Hippocampal formation (tissue), 2 donors: ENCODE results near the gene PKNOX2.

ENCODE experiments used
- DNase-seq, 2 donors: peaks; one replicate each; lab custom pipeline; 2025; lab: John Stamatoyannopoulos, UW

The PKNOX2 gene

DNA sequence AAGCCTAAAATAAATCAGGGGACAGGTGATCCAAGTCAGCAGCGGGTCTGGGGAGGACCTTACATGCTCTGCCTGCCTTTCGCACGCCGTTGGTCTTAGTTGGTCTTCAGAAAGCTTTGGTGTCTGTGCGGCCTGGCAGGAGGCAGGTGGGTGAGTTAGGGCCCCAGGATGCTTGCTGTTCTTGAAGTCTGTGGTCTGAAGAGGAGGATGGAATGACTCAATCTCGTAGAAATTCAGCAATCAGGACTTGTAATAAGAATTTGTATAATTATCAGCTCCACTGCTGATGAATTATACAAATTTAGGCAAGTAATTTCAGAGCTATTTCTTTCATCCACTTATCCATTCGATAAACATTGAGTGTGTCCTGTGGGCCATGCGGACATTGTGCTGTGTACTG is 193.0 kb downstream of the PKNOX2 start:
- no peak for DNase-seq

DNA sequence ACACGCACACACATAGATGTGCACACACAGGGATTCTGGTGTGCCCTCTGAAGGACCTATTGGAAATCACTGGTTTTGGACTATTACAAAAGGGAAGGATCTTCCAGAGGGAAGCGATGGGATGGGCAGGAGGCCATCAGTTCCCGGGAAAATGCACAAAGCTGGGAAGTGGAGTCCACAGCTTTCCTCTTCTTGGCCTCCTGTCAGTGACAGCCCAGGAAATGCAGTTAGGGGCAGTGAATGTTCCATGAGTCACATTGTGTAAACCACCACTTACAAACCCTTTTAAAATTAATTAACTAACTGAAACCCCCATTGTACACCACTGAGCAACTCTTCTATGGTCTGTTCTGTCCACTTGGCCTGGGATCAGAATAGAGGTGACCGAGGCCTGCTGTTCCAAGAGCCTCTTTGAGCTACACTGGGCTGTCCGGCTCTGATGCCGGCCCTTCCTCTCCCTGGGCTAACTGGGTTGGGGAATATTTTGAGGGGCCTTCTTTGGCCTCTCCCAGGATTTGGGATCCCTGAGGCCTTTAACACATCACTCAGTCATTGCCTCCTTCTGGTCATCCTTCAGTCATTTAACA is 193.8 kb downstream of the PKNOX2 start:
- DNase-seq: no peak

DNA sequence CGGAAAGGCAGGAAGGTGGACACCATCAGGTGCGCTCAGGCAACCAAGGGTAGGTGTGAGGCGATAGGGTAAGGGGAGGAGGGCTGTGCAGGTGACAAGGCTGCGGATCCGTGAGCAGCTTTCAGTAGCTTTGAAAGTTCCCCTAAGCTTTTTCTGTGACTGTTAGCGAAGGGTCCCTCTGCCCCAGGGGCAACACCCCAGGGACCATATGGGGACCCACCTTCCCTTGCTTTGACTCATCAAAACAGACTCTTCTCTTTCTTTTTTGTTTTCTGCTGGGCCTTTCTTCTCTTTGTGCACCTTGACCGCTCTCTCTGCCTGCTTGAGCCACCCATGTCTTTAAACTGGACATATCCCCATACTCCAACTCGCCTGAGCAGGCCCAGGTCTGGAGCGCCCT is 194.6 kb downstream of the PKNOX2 start:
- DNase-seq: no peak

DNA sequence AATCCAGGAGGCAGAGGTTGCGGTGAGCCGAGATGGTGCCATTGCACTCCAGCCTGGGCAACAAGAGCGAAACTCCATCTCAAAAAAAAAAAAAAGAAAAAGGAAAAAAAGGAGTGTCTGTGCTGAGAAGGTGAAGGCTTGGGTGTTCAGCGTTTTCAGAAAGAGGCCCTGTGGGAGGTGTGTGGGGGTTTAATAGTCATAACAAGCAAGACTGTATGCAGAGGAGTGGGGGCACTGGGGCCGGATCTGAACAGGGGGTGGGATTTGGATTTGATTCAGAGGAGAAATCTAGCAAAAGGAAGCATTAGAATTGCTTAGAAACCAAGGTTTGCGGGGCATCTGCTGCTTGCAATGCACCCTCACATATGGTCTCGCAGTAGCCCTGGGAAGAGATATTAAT is 195.5 kb downstream of the PKNOX2 start:
- DNase-seq: no peak

DNA sequence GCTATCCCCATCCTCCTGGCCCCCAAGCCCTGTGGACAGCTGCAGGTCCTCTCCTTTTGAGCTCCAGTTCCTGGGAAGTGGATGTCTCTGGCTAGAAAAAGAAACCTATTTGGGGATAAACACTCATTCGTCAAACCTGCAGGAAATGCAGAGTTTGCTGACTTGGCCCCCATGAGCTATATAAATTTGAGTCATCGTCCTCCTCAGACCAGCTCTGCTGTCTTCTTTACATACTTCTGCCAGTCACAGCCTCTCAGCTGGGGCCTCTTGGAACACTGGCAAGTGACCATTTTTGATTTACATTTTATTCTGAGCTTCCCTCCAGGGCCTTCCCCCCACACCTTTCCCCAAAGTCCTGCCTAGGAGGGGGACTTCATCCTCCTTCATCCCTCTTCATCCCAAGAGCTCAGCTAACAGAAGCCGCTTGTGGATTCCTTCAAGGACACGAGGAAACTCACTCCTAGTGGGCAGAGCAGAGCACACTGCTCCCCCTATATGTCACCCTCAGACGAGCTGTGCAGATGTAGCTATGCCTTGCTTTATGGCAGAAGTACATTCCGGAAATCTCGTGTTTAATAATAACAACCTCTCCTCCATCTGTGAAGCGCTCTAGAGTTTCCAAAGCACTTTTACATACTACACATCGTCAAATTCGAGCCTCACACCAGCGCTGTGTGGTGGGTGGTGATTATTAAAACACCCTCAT is 199.7 kb downstream of the PKNOX2 start:
- DNase-seq: no peak

DNA sequence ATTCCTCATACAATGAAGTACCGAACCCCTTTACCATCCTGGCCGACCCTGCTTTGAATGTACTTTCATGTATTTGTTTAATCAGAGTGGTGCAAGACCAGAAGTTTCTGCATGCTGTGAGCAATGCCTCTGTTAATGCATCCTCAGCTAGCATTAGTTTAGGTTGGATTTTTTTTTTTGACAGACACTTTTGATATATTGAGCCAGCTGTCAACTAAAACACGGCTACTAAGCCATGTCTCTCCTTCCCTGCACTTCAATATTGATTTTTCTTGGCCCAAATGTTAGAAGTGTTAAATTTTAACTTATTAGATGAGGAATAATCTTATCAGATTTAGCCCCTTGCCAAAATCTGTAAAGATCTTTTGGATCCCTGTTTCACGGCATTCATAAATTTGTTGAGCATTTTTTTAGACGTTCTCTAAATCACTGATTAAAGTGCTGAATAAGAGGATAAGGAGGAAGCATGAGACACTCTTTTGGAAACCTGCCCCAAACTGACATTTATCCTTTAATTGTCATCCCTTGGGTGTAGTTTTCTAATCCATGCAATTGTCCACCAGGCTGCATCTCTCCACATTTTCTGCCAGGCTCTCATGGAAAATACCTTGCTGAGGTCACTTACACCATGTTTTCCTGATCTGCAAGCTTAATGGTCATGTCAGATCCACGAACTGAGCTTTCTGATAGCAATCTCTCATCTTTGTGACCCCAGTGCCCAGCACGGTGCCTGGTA is 200.8 kb downstream of the PKNOX2 start:
- no peak for DNase-seq

DNA sequence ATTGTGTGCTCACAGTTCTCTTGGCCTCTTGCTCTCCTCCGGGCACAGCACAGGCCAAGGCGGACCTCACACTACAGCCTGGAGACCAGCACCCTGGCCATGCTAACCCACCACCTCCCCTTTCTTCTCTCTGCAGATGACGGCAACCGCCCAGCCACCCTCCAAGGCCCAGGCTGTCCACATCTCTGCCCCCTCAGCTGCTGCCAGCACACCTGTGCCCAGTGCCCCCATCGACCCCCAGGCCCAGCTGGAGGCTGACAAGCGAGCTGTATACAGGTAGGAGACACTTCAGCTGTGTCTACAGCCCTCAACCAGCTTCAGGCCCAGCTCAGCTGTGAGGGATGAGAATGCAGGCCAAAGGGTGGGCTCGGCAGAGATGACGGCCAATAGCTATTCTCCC is 203.2 kb downstream of the PKNOX2 start:
- no peak for DNase-seq

DNA sequence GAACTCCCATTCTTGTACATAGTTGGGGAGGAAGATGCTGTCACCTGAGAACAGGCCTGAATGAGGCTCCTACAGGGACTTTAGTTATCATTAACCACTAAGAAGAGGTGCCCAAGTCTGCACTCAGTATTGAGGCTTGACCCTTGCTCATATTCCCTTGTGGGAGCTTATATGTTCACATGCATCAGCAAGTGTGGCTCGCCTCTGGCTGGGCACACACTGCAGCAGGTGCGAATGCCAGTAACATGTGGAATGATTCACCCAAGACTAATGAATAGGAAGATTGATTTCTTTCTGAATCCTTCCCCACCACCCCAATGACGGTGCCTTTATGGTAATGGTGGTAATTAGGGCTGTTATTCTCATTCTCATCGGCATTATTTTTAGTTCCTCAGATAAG is 204.2 kb downstream of the PKNOX2 start:
- DNase-seq: no peak

DNA sequence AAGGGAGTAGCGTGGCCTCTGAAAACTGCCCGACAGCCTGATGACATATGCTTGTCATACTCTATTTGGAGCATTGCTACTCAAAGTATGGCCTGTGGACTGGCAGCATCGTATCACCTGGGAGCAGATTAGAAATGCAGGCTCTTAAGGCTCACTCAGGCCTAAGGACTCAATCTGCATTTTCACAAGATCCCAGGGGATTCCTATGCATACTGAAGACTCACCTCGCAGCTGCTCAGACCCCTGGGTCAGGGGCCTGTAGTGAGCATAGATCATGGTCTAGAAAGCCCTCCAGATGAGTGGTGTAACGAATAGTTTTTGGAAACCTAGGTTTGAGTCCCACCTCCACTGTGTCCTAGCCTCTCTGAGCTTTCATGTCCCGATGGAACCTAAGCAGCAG is 205.3 kb downstream of the PKNOX2 start:
- no peak for DNase-seq

DNA sequence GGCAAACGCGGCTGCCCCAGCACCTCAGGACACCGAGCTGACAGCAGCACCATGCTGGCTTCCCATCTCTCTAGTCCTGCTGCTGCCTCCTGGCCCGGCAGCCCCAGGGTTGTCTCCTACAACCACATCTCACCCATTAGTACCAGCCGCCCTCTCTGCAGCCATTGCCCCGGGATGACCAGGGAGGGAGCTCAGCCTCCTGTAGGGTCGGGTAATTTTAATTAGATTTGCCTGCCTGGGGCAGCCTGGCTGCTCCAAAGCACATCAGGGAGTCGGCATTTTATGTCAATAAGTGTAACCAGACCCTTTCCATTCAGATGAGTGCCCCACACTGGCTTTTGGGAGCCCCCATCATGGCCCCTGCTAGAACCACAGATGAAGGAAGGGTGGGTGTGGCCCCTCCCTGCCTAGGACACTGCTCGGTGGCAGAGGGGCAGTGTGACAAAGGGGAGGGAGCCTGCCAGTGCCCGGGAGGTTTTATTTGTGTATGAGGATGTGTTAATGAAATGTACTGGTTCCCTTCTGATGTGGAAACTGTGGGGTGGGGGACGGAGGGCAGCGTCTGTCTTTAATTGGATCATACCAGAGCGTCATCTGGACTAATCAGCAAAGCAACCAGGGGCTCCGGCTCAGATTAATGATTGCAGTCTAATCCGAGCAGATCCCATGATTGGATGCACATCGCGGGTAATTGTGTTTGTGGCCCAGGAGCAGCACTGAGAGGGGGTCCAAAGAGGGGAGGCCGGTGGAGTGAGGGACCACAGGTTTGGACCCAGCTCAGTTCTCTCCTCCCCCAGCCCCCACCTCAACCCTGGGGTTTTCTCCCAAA is 206.2 kb downstream of the PKNOX2 start:
- no peak for DNase-seq

DNA sequence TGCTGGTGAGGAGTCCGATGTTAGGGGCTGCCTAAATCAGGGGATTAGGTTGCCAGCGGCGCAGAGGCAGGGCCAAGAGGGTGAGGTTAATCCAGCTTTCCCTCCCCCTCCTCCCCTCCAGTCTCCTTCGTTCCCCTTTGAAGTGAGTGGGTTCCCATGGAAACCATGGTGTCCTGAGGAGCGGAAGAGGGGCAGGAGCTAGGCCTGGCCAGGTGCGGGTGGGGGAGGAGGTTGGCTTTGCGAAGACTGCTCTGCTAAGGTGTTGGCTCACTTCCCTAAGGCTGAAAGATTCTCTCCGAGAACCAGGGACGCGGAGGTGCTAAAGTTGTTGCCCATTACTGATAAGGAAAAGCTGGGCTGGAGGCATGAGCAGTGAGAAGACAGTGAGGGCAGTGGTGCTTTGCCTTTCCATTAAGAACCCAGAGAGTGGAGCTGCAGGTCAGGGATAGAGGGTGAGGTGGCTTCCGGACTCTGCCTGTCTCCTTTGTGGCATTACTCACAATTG is 206.9 kb downstream of the PKNOX2 start:
- DNase-seq: no peak

DNA sequence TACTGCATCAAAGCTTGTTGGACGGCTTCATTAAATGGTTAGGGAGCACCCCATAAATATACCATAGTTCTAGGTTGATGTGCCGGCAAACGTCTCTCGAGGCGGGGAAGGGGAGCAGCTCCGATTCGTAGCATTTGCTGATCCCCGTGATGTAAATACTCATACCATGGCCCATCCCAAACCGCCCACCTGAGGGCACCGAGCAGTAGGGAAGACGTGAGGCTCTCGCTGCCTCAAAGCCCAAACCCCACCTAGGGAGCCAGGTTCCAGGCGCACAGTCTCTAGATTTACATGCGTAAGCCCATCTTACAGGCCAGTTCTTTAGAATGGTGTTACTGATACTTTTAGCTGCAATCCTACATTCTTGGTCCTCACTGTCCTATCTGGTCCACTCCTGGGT is 207.5 kb downstream of the PKNOX2 start:
- no peak for DNase-seq

DNA sequence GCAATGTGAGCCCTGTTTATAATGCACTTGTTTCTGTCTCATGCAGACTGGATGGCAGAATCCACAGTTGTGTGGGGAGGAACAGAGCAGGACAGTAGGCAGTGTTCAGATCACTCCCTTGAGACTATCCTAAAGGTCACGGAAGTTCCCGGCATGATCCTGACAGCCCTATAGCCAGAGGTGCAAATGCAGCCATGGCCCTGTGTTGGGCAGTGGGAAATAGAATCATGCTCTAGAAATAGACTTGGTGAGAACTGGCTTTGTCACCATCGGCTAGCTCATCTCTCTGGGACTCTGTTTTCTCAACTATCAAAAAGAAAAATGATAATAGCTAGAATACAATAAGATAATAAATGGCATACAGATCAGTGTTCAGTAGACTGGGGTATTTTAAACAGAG is 208.4 kb downstream of the PKNOX2 start:
- no peak for DNase-seq

DNA sequence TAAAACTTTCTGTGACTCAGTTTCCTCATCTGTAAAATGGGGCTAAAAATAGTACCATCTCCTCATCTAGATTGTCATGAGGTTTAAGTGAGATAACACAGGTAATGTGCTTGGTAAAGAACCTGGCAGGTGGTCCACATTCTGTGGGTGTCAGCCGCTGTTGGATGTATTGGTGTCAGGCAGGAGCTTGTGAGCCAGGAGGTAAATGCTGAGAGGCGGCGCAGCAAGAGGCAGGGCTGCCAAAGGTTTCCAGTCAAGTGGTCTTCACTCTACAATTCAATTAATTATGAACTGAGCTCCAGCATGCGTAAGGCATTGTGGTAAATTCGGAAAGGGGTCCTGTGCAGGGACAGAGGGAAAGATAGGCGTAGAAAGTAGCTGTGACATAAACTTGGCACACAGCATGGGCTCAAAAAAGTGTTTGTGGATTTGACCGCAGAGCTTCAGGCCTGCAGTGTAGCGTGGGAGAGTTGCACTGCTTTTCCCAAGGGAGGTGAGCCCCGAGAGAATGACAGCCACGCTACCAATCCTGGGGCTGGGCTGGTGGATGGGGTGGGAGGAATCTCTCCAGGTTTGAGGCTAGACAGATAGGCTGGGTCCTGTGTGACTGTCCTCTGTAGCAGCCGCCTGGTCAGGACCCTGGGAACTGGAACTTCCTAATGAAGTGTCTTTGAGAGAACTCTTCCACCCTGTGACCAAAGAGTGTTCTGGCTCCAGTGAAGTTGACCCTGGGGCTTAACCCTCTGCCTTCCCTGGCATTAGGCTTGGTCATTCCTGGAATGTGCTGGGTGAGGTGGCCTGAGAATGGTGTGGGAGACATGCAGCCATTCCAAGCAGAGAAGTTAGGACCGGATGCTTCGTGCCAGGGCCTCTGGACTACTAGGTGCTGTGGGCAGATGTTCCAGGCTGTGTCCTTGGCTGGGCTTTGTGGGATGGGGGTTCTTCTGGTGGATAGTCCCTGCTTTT is 209.2 kb downstream of the PKNOX2 start:
- DNase-seq: no peak

DNA sequence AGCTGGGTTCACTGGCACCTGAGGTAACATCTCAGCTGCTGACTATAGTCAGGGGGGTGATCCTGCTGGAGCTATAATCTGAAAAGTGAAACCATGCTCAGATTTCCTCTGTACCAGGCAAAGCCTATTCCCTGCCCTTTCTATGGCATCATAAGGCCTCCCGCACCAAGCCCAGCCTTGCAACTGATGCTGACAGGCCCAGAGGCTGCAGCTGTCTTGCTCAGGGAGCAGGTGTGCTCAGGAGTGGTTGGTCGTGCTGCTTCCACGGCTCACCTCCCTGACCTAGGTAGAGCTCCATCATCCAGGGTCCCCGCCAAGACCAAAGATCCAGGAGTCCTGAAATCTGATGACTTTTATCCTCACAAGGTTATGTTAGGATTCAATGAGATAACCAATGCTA is 209.8 kb downstream of the PKNOX2 start:
- DNase-seq: no peak

DNA sequence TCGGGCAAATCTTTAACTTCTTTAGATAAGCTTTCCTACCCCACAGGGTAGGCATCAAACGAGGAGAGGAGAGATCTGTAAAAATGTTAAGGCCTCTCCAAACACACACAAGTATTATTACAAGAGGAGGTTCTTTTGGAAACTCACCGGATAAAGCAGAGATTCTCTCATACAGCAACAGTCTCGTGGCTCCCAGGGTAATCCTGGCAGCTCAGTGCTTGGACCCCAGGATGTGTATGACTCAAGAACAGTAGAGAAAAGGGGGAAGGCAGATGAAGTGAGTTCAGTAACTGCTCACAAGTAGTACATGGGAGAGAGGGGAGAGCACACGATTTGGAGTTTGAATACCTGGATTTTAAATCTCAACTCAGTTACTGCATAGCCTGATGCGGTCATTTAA is 210.6 kb downstream of the PKNOX2 start:
- DNase-seq: no peak

DNA sequence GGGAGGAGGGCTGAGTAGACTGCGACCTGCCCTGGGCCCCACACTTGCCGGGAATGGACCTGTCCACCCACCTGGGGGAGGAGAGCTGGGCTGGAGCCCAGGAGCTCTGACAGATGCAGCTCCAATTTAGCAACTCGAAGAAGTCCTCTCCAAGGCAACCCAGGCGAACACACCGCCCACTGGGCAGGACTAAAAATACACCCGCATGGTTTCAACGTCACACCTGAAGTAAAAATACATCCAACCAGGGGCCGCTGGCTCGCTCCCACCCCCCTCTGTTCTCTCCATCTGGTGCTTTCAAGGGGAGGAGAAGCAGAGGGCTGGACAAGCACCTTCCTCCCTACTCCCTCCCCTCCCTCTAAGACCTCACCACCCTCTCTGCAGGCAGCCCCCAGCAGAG is 211.6 kb downstream of the PKNOX2 start:
- DNase-seq: peak; percentile 13 to 57

DNA sequence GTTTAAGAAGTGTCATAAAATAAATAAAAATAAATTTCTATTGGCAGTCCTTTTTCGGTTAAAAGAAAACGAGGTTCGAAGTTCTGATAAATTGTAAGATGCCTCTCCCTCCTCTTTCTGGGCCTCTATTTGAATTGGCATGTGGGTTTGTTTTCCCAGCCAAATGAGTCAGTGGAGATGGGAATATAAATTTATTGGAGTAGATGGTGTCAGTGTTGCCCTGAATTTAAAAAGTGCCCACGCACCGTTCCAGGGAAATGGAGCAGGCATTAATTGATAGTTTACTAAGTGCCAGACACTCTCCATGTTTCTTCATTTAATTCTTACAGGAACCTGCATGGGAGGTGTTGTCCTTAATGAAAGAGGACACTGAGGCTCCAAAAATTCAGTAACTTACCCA is 212.3 kb downstream of the PKNOX2 start:
- no peak for DNase-seq

DNA sequence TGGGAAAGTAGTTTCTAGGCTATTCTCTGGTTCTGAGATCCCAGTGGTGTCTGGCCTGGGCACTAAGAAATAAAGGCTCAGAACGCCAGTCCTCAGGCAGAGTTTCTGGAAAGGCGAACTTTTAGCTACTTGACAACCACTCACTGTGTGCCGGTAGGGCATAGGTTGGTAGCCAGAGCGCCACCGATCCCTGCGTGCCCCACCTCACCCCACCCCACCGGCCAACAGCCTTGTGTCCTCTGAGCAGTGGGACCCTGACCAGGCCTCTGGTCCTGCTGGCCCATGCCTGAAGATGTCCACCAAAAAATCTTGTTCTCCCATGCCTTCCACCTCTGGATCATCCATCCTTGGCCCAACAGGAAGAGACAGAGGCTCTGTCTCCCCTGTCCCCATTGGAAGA is 213.5 kb downstream of the PKNOX2 start:
- DNase-seq: no peak

DNA sequence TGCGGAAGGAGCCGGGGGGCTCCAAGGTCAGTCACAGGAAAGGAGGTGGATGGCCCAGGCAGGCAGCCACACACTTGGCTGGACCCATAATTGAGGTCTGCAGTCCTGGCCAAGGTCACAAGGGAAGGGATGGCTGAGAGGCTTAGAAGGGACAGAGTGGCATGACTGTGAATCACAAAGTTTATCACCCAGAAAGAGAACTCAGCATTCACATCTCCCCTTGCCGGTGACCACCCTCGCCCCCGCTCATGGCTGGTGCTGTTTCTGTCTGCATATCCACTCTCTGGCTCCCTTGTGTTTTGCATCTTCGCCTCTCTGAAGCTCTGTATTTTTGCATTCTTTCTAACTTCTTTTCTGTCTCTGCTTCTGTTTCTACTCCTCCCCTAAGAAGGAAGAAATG is 214.0 kb downstream of the PKNOX2 start:
- no peak for DNase-seq

DNA sequence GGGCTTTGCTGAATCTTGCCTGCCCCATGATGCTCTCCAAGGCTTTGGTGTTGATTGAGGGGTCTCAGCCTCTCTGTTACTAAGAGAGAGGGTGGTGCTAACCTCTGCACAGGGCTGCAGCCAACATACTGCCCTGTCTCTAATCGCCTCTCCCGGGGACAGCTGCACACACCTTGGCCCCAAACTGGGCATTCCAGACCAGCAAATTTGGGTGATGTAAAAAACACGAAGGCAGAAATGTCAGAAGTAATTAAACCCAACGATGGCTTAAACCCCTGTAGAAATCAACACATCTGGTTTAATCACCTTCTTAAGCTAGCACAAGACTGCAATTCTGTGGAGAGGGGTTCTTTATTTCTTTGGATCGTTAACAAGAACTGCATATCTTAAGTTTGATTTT is 215.0 kb downstream of the PKNOX2 start:
- no peak for DNase-seq
